Stimulated activated CD4-positive, alpha-beta T cell treated with anti-CD3 and anti-CD28 coated beads, Interleukin-15, amount 100 ng/mL, for 24 hours (primary cell): ENCODE measurements around the gene GALNT15.

Experiments
- DNase-seq: peaks from one replicate; pipeline ENCODE4 v3.0.0-alpha.2; 2020

Gene GALNT15

DNA sequence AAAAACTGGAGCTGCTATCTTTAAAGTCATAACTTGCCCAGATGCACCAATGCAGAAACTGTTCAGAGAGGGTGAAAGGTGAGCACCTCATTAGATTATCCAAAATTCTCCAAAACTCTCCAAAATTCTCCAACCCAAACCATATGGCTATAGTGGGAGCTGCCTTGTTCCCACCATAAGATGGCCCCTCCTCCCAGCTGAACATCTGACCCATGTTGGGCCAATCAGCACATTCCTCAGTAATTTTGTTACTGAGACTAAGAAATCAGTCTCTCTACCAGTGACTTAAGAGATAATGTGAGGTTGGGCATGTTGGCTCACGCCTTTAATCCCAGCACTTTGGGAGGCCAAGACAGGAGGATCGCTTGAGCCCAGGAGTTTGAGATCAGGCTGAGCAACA is 57.5 kb downstream of the GALNT15 start:
- no peak for DNase-seq

DNA sequence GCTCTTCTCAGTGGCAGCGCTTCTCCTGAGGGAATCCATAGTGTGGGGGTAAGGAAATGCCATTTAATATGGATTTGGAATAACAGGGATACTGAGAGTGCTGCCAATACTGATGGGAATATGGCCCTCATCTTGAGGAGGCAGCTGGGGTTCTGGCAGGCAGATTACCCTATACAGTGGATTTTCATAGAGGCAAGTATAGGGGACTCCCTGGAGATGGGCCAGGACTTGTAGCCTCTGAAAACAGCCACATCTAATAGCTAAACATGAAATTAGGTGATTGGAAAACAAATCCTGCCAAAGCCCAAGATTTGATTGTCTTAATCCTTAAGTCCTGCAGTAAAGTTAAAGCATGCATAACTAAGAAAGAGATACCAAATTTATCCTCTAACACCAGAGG is 59.3 kb downstream of the GALNT15 start:
- no peak for DNase-seq

DNA sequence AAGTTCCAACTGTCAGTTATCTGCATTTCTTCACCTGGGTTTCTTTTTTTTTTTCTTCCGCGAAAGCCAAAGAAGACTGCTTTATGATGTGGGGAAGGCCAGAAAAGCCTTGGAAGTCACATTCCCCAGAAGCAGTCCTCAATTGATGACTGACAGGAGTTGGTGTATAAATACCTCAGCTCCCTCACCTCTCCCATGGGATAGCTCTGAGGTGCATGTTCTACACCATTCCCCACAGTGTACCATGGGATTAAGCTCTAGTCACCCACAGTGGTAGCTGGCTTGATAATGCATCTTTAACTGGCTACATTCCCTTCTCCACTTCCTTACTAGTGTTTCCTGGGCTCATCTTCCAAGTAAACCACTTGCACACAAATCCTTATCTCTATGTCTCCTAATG is 59.8 kb downstream of the GALNT15 start:
- no peak for DNase-seq

DNA sequence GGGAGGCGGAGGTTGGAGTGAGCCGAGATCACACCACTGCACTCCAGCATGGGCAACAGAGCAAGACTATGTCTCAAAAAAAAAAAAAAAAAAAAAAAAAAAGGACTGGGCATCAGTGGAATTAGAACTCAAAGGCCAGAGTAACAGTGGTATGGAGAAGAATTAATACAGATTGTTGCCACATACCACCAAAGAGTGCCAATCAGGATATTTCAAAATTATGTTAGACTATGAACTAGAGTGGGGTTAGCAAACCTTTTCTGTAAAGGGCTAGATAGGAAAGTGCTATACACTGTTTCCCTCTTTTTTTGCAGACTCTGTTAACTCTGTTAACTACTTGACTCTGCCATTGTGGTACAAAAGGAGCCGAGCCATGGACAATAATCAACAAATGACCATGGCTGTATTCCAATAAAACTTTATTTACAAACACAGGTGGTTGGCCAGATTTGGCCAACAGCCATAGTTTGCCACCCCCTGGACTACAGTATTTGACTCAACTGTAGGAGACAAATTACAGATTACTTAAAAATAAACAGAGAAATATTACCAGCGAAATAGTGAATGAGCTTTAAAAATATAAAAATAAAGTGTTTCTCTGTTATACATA is 61.7 kb downstream of the GALNT15 start:
- no peak for DNase-seq

DNA sequence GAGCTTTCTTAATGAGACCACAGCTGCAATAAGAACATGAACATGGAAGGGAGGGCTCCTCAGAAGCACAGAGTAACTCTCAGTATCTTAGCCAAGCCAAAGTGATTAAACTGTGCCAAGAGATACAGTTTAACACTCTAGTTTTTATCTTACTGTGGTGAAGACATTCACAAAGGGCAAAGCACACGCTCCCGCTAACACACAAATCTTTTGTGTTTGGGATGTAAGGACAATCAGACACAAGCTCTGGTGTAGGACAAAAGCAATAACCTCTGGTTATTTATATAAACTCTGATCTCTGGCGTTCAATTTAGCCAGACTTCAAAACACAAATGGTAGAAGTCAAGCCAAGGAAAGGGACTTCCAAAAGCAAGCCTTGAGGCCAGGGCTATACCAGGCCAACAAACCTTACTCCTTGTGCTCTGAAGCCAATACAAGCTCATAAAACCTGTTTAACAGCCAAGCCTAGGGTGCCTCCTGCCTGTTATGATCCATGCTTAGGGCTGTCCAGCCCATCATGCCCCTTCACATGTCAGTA is 62.4 kb downstream of the GALNT15 start:
- DNase-seq: no peak

DNA sequence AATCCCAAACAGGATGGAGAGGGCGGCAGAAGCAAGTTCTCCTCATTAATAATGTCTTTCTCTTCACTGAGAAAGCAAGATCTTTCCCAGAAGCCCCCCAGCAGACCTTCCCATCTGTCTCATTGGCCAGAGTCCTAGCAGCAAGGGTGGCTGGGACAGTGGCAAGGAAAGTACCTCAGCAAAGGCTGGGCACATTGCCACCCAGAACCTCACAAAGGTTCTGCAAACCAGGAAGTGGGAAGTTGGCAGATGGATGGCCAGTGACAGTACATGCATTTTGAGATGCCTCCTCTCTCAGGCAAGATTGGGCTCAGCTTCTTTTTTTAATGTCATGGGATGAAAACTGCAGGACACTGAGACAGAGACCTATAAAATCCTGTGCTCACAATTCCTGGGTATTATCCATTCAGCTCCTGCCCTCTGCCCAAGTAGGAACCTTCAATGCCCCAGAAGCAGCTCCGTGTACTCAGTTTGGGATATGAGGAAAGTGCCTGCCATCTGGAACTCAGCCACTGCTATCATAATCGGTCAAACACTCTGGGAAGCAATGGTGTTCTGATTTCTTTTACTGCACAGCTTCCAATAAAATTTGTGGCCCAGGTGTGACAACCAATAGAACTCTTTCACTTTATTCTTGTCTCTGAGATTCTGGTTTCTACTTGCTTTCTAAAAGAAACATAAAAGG is 64.7 kb downstream of the GALNT15 start:
- DNase-seq: no peak

DNA sequence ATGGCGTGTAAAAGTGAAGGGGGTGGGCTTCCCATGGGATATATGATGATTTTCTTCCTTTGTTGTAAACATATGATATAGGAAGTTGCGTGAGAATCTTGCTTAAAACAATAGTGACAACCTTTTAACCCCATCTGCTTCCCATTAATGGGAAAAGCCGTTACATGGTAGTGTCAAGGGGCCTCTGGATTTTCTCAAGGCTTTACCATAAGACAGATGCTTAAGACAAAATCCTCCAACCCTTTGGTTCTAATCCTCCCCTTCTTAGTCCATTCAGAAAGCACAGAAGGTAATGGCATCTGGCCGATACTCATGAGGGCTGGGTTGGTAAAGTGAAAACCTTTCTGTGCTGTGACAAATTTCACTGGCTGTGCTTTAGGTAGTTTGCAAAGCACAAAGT is 65.3 kb downstream of the GALNT15 start:
- no peak for DNase-seq

DNA sequence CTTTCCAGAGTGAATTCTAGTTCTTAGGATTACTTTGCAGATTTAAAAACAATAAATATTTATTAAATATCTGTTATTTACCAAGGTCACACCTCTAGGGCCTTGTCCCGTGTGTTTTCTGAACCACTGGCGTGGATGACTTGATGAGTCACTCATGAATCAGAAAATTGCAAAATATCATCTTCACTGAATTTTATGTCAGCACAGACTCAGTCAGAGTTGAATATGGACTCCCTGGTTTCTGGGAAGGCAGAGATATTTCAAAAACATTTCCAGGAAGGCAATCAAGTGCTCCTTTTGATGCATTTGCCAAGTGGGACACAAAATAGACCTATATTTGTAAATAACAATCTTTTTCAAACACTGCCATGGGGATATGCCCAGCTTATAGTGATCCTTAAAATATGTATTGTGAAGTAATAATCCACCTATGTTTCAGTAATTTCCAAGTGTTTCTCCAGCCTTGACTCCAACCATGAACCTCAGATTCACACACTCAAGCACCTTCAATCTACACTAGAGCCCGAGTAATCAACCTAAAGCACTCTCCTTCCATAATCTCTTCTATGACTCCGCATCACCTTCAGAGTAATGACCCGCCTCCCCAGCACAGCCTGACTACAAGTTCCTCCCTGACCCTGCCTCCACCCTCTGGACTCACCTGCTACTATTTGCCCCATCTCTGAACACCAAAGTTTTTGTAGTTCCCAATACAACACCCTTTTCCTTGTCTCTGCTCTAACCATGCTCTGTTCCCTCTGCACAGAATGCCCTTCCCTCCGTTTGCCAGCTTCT is 65.9 kb downstream of the GALNT15 start:
- DNase-seq: no peak

DNA sequence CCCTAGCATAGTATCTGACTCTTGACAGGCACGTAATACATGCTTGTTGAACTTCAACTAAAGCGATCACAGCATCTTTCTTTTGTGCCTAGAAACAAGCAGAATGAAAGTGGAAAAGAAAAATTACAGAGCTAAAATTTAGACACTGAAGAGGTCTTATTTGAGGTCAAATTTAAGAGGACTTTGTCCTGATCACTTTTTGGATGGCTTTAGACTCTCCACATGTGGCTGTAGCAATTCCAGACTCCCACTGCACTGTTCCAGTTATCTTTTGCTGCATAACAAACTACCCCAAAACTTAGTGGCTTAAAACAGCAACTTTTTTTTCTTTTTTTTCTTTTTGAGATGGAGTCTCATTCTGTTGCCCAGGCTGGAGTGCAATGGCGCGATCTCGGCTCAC is 66.7 kb downstream of the GALNT15 start:
- no peak for DNase-seq

DNA sequence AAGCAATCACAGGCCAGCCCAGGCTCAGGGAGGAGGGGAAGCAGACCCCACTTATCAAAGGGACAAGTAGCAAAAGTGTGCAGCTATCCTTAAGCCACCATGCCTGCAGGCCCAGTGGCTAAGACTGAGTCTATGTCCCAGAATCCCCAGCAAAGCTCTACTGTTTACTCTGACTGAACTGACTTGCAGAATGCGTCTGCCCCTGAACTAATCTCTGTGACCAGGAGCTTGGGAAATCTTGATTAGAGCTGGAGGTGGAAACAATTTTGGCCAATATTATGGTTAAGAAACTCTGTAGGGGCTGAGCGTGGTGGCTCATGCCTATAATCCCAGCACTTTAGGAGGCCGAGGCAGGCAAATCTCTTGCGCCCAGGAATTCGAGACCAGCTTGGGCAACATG is 67.7 kb downstream of the GALNT15 start:
- DNase-seq: no peak

DNA sequence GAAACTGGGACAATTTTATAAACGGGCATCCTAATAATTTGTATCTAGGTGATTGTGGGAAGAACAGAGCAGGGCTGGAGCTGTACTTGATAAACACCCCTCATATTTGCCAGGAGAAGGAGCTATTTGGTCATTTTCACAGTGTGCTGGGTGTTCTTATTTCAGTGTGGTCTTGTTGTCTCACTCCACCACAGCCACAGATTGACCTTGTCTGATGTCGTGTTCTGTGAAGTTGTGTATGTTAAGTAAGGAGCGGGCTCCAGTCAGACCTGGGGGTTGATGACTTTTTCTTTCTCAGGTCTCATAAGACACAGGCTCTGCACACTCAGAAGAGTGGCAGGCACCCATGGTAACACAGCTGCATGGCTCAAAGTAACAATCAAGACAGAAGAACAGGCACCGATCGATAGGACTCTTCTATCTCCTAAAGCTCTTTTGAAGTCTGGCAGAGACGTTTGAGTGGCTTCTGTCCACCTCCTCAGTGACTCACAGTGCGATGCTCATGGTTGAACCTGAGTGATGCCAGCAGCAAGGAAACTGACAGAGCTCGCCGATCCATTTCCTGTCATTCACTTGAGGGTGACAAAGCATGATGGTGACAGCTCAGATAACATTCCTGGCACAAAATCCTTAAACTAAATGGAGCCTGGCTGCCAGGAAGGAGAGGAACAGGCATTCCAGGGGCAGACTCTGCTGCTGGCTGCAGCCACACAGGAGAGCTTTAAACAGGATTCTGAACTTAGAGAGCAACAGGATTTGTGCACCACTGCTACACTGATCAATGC is 69.4 kb downstream of the GALNT15 start:
- peak; percentile 9 for DNase-seq

DNA sequence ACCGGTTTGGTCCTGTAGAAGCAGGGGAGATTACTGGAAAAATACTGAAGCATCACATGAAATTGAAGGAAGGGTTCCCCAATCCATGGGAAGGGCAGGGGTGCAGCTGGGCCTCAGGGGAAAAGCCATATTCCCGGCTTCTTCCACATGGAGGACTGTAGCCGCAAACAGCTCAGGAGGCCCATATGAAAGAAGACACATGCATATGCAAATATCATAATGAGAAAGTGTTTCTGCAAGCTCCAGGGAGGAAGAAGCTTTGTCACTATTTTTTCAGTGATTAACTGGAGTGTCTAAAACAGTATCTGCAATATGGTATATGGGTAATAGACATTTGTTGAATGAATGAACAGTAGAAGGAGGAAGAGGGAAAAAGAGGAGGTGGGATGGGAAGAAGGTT is 71.1 kb downstream of the GALNT15 start:
- DNase-seq: no peak

DNA sequence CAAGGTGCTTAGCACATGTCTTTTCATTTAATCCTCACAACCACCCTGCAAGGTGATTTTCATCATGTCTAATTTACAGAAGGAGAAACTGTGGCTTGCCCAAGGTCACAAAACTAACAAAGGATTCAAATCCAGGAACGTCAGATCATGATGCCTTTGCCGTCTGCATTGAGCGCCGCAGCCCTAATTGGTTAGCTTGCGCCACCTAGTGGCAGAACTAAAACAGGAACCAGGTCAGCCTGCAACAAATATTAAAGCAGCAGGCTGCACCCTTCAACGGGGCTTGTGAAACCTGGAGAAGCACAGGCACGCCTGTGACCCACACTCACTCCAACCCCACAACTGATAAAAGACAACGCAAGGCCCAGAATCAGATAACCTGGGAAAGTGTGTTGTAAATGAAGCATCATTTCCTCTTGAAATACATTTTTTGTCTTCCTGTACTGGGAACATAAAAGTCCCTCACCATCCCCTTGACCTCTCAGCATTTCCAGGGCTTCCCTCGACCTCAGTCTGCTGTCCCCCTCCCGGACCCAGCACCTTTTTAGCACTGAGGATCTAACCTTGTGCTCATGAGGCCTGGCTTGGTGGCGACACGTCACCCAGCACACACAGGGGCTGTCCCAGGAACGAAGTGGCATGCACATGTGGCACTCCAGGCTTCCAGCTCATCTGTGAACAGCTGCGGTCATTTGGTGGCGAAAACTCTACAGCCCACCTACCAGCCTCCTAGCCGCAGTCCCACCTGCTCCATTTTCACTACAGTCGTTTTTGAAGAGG is 73.0 kb downstream of the GALNT15 start:
- peak; percentile 83 for DNase-seq

DNA sequence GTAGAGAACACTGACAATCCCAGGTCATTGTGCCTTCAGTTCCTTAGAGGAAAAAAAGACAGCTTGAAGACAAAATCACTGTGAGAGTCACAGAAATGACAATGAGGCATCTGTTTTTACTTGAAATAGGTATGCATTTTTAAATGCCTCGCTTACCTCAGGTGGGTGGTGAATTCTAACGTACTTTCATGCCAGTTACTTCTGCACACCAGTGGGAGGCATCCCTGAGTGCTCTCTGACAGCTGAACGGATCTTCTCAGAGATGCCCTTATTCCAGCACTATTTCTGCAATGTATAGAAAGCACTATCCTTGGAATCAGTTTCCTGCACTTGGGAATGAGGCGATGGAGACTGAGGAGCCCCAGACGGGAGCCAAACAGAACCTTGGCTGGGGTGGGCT is 74.1 kb downstream of the GALNT15 start:
- no peak for DNase-seq

DNA sequence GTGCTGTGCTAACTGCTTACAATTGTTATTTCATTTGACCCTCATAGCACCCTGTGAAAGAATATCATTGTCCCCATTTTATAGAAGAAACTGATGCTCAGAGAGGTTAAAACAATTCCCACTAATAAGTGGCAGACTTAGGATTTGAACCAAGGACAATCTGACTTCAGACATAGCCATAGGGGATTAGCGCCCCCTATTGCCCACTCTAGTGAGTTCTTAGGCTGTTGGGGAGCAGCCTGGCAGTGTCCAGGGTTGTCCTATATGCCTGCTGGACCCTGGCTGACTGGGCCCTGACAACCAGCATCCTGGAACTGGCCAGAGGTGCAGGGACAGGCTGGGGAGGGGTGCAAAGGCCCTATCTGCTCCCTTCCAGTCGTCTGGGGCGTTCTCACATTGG is 74.9 kb downstream of the GALNT15 start:
- DNase-seq: peak; percentile 52

DNA sequence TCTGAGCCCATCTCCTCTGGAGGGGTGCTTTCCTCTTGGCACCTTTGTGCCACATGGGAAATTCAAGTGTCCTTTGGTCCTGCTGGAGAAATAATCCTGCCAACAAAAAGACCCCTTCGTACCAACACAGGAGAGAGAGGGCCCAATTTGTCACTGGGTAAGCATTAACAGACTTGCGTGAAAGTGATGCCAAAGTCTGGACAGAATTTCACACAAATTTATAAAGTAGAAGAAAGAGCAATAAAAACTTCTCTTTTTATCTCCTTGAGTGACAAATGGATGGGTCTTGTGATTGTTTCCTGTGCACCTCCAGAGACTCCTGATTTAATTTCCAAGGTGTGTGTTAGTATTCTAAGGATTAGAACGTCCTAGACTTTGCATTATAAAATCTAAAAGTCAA is 75.4 kb downstream of the GALNT15 start:
- no peak for DNase-seq

DNA sequence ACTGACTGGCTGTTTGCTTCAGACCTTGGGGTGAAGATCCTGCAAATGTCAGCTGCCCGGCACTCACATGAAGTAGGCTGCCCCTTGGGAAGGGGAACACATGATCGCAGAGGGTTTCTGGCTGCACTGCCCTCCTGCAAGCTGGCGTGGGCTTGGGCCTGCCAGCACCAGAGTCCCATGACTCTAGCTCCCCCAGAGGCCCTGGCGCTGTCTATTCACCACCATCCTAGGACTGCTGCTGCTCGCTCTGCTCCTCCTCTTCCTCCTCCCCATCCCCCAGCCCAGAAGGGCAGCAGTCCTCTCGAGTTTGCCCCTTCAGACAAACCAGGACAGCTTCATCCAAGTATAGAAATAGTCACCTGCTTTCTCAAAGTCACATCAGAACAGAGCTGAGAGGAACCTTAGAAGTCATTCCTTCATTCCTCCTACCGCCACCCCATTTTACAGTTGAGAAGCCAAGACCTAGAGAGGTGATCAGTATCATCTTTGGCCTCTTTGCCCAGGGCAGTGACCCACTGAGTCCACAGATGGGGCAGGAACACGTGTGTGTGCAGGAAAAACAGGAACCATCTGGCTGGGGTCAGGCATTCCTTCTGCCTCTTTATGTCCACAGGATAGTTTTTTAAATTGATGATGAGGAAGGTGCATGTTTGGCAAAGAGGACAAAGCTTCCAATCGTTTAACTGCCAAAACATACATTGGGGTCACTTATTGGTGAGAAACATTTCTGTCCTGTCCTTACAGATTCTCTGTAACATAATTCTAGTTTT is 77.0 kb downstream of the GALNT15 start:
- no peak for DNase-seq

DNA sequence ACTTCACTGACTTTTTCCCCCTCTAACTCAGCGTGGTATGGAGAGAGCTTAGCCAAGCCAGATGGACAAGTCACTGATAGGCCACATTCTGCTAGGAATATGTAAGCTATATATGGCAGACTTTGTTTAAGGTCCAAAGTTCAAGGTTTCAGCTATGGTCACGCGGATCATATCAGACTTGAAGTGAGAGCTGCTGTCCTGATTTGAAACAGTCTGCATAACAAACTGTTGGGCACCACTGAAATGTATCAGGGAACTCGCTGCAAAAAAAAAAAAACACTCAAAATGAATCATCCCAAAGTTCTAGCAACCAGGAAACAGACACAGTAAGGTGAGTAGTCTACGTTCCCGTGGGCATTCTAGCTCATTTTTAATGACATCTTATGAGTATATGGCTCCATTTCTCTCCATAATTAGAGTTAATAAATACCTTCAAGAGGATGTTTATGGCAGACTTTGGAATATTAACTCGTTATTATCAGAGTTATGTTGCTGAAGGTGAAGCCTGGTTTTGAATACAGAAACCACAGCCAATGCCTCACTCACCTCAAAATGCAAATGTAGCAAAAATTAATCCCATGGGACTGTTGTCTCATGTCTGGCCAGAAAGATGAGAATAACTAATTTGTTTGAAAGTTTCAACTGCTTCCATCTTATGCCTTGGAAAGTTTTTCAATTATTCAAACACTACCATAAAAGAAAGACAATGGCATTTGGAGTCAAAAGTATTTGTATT is 77.9 kb downstream of the GALNT15 start:
- no peak for DNase-seq

DNA sequence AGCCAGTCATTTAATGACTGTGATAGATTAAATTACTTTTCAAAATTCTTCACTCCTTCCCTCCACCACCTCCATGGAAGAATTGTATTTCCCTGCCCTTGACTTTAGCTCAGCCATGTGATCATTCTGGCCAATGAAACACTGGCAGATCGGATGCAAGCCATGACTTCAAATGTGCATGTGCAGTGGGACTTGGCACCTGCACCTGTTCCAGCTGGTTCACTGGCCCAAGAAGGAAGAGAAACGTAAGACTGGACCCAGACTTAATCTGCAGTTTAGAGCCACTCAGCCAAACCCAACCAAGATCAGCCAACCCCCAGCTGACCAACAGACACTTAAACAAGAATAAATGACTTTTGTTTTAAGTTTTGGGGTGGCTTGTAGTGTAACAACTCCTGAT is 78.5 kb downstream of the GALNT15 start:
- no peak for DNase-seq

DNA sequence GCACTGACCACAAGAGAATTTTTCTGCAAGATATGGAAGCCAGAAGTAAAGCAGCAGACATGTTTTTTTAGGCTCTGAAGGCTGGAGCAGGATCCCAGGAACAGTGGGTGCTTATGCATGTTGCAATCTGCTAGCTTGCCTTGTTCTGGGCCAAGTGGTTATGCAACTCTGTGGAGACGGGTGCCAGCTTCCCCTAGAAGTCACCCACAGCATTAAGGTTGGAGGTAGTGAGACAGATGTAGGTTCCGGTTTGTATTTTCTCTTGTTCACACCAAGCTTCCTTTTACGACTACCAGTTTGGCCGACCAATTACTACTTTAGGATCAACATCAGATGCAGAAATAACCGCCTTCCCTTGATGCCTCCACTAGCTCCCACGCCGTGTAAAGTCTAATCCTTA is 79.1 kb downstream of the GALNT15 start:
- DNase-seq: no peak

DNA sequence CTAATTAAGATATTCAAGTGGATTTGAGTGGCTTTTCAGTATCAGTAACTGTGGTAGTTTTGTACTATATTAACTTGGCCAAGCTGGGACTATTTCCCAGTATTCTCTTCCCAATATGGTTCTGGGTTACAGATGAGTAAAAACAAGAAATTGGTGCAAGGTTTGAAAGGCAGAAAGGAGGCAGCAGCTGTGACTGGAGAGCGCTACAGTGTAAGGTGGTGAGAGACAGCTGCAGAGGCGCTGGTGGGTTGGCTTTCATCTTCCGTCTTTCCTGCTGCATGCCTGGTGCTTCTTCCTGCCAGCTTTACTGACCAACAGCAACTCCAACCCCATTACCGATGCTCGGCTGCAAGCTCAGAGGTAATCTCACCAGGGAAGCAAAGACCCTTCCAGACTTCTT is 80.4 kb downstream of the GALNT15 start:
- DNase-seq: peak; percentile 27
